Left lobe of liver (tissue), 2 donors: Measurements from ENCODE around the gene PRKX. TPM values are rescaled to one million over a fixed set of nuclear protein-coding genes. Genes with fewer than 3 reads are reported as not detected.
"Not testable (repeated sequence)": the region's sequence is repeated elsewhere in the genome, so short reads cannot be mapped to it uniquely, and the experiment has no call there.

Experiments
- ATAC-seq: fragments of 200-7000 bp; cut with Tn5 transposase; one replicate; pipeline ENCODE4 v1.9.1; 2020; ENCODE audit warnings: mild to moderate bottlenecking, moderate library complexity
- DNase-seq: peaks from one replicate; pipeline ENCODE4 v3.0.0-alpha.2; 2020; ENCODE audit warnings: low spot score
- total RNA-seq: library from RNA; stranded (reverse); gene quantifications from one replicate; pipeline ENCODE4 v1.2.1, GENCODE V29; 2021
- donor health status: DM: no; HTN: no; CAD: no; lungs with moderate emphysema.
- donor health status: DM: no; HTN: yes; CAD: no.

PRKX gene
- total RNA-seq, 1 donor from 2014 or later, result 1.6 TPM

GRCh38 chrX:3663576-3664250 lies 49.7 kb downstream of the PRKX start:
- not testable (repeated sequence) for DNase-seq, ATAC-seq

- ATAC-seq (no peak), DNase-seq (no peak)
These were observed 53.7 kb downstream of the PRKX start for GRCh38 chrX:3659761-3660160.

GRCh38 chrX:3655181-3655580 lies 58.3 kb downstream of the PRKX start:
- no peak for ATAC-seq
- DNase-seq, result no peak

GRCh38 chrX:3653111-3653510 lies 60.3 kb downstream of the PRKX start:
- DNase-seq (no peak), ATAC-seq (no peak)

GRCh38 chrX:3651277-3651676 lies 62.2 kb downstream of the PRKX start:
- ATAC-seq (peak; percentile 37), DNase-seq (no peak)

GRCh38 chrX:3648084-3648483 lies 65.4 kb downstream of the PRKX start:
- no peak for DNase-seq
- no peak for ATAC-seq

GRCh38 chrX:3639858-3640631 lies 73.4 kb downstream of the PRKX start:
- ATAC-seq, DNase-seq: not testable (repeated sequence)

- DNase-seq (no peak), ATAC-seq (no peak)
These were observed 74.2 kb downstream of the PRKX start for GRCh38 chrX:3639236-3639635.

- ATAC-seq, result peak; percentile 79
- peak; percentile 44 for DNase-seq
These were observed 75.1 kb downstream of the PRKX start for GRCh38 chrX:3638280-3638873.

GRCh38 chrX:3636803-3637202 lies 76.6 kb downstream of the PRKX start:
- DNase-seq, result no peak
- ATAC-seq, result no peak

GRCh38 chrX:3631196-3631595 lies 82.3 kb downstream of the PRKX start:
- DNase-seq (no peak), ATAC-seq (no peak)

- ATAC-seq, result no peak
- DNase-seq, result no peak
These were observed 85.9 kb downstream of the PRKX start for GRCh38 chrX:3627594-3627993.

- DNase-seq (no peak), ATAC-seq (no peak)
These were observed 92.0 kb downstream of the PRKX start for GRCh38 chrX:3621414-3621813.

GRCh38 chrX:3611744-3612143 lies 101.7 kb downstream of the PRKX start:
- peak; percentile 54 for ATAC-seq
- not testable (repeated sequence) for DNase-seq

- no peak for DNase-seq
- no peak for ATAC-seq
These were observed 103.6 kb downstream of the PRKX start for GRCh38 chrX:3609810-3610209.

- DNase-seq (no peak), ATAC-seq (no peak)
These were observed 110.3 kb downstream of the PRKX start for GRCh38 chrX:3603026-3603661.

GRCh38 chrX:3599802-3600430 lies 113.5 kb downstream of the PRKX start:
- ATAC-seq (no peak), DNase-seq (no peak)

- no peak for DNase-seq
- ATAC-seq, result no peak
These were observed 114.7 kb downstream of the PRKX start for GRCh38 chrX:3598709-3599108.

GRCh38 chrX:3598046-3598605 lies 115.3 kb downstream of the PRKX start:
- no peak for ATAC-seq

GRCh38 chrX:3592184-3592583 lies 121.3 kb downstream of the PRKX start:
- no peak for DNase-seq

More at GRCh38 chrX:3598046-3598605, 115.3 kb downstream of the PRKX start:
- DNase-seq, result no peak

GRCh38 chrX:3589474-3589873 lies 124.0 kb downstream of the PRKX start:
- DNase-seq (no peak), ATAC-seq (no peak)

More at GRCh38 chrX:3592184-3592583, 121.3 kb downstream of the PRKX start:
- no peak for ATAC-seq
